ENCODE results near the gene CRACR2A.

- no peak for TF ChIP-seq BRCA1 (IDR thresholded peaks at IDR 0.05; ENCODE audit: low read depth, low read length)
- TF ChIP-seq NRF1 (IDR thresholded peaks at IDR 0.05; ENCODE audit: low read depth, low read length): no peak
These were observed 152.7 kb downstream of the CRACR2A start for GRCh38 chr12:3600039-3600720.
